H1 (cell line): ENCODE results near the gene VASN. TPM values are rescaled to one million over a fixed set of nuclear protein-coding genes. Genes with fewer than 3 reads are reported as not detected.

Source experiments
- CTCF ChIA-PET: fragments of 300-600 bp; sonication (Branson Sonifier 250); formaldehyde crosslinking; loops from one replicate; lab custom pipeline; 2021; ENCODE audit not compliant: partially characterized antibody; lab: Charles Lee
- POLR2A ChIA-PET: fragments of 300-600 bp; sonication (Branson Sonifier 250); formaldehyde crosslinking; loops from one replicate; lab custom pipeline; 2021; ENCODE audit warnings: inconsistent platforms; ENCODE audit not compliant: partially characterized antibody; lab: Charles Lee
- DNase-seq, 2 experiments: peaks; one replicate each; pipeline versions ENCODE4 v3.0.0 to v3.0.0-alpha.2; 2010 to 2022; ENCODE audit warnings: low spot score in 2 of 2, low read depth in 1 of 2, mixed read lengths in 1 of 2
- FAIRE-seq: peaks from 2 replicates; lab custom pipeline; 2011; peaks lifted over from hg19 to GRCh38; lab: Jason Lieb, UNC
- H2AFZ ChIP-seq: 2 replicates; pipeline ENCODE4 v1.8.1; 2012; ENCODE audit warnings: low read length, inconsistent platforms
- H2AK5ac ChIP-seq: 2 replicates; pipeline ENCODE4 v1.6.1; 2013; ENCODE audit warnings: low read depth, low read length
- H2BK120ac ChIP-seq: replicated peaks from 2 replicates; pipeline ENCODE3; 2013; ENCODE audit warnings: low read depth, low read length, inconsistent platforms
- H2BK12ac ChIP-seq: 2 replicates; pipeline ENCODE4 v1.6.1; 2013; ENCODE audit warnings: low read depth, low read length
- H2BK15ac ChIP-seq: 2 replicates; pipeline ENCODE4 v1.6.1; 2013; ENCODE audit warnings: low read length
- H2BK20ac ChIP-seq: 2 replicates; pipeline ENCODE4 v1.6.1; 2013; ENCODE audit warnings: low read length
- H2BK5ac ChIP-seq: 2 replicates; pipeline ENCODE4 v1.6.1; 2013; ENCODE audit warnings: low read depth, low read length
- H3K14ac ChIP-seq: 2 replicates; pipeline ENCODE4 v1.6.1; 2013; ENCODE audit warnings: inconsistent platforms; ENCODE audit not compliant: insufficient read length
- H3K18ac ChIP-seq: 2 replicates; pipeline ENCODE4 v1.6.1; 2013; ENCODE audit warnings: low read length; ENCODE audit errors: extremely low read depth
- H3K23ac ChIP-seq: 2 replicates; pipeline ENCODE4 v1.6.1; 2013; ENCODE audit warnings: inconsistent platforms; ENCODE audit not compliant: insufficient read length
- H3K23me2 ChIP-seq: 2 replicates; pipeline ENCODE4 v1.6.1; 2013; ENCODE audit warnings: low read depth, low read length
- H3K27ac ChIP-seq: 2 replicates; pipeline ENCODE4 v1.6.1; 2011; ENCODE audit warnings: low read depth, low read length, inconsistent platforms
- H3K27me3 ChIP-seq, 4 experiments: replicated peaks in 1 of 4; 1 replicate in 1 of 4; 2 replicates in 3 of 4; pipeline versions ENCODE4 v1.6.1 to v1.8.1; 2011 to 2013; ENCODE audit warnings: low read length in 3 of 4, mild to moderate bottlenecking in 3 of 4, inconsistent platforms in 2 of 4, mixed read lengths in 2 of 4, moderate library complexity in 1 of 4; ENCODE audit not compliant: control insufficient read depth in 3 of 4, insufficient read depth in 3 of 4; ENCODE audit errors: extremely low read depth in 1 of 4
- H3K36me3 ChIP-seq, 4 experiments: 2 replicates each; pipeline versions ENCODE4 v1.6.1 to v1.8.1; 2011 to 2013; ENCODE audit warnings: mild to moderate bottlenecking in 4 of 4, low read length in 3 of 4, moderate library complexity in 2 of 4, control low read depth in 1 of 4, inconsistent platforms in 1 of 4; ENCODE audit not compliant: insufficient read depth in 4 of 4, control insufficient read depth in 2 of 4
- H3K4ac ChIP-seq: replicated peaks from 2 replicates; pipeline ENCODE3; 2013; ENCODE audit warnings: low read length, low read depth, mixed read lengths, inconsistent platforms; ENCODE audit not compliant: insufficient read length
- H3K4me1 ChIP-seq, 4 experiments: replicated peaks in 1 of 4; 1 replicate in 1 of 4; 2 replicates in 3 of 4; pipeline versions ENCODE4 v1.6.1 to v1.8.1; 2011 to 2013; ENCODE audit warnings: low read length in 3 of 4, inconsistent platforms in 2 of 4, mixed read lengths in 1 of 4; ENCODE audit not compliant: insufficient read depth in 4 of 4, control insufficient read depth in 3 of 4
- H3K4me2 ChIP-seq, 2 experiments: 2 replicates each; pipeline versions ENCODE4 v1.6.1 to v1.8.1; 2011 to 2013; ENCODE audit warnings: low read depth in 2 of 2, low read length in 2 of 2, control low read depth in 1 of 2, inconsistent platforms in 1 of 2, mild to moderate bottlenecking in 1 of 2; ENCODE audit not compliant: insufficient read depth in 1 of 2
- H3K4me3 ChIP-seq, 4 experiments: fragments of 200-600, 300-600 bp in 1 of 4; sonication (generic), shearing (Covaris generic), sonication (Bioruptor Twin) in 1 of 4; 2 replicates each; pipeline versions ENCODE4 v1.5.1 to v1.8.1; 2011 to 2016; ENCODE audit warnings: low read length in 4 of 4, low read depth in 3 of 4, control low read depth in 2 of 4, inconsistent platforms in 2 of 4, mild to moderate bottlenecking in 2 of 4, mixed read lengths in 1 of 4, moderate library complexity in 1 of 4; ENCODE audit not compliant: insufficient read depth in 2 of 4; ENCODE audit errors: extremely low read depth in 1 of 4
- H3K56ac ChIP-seq: replicated peaks from 2 replicates; pipeline ENCODE3; 2013; ENCODE audit warnings: low read depth, mild to moderate bottlenecking, mixed read lengths, low read length, inconsistent platforms; ENCODE audit not compliant: insufficient read length
- H3K79me1 ChIP-seq: 2 replicates; pipeline ENCODE4 v1.6.1; 2013; ENCODE audit warnings: low read depth, low read length, control low read depth
- H3K79me2 ChIP-seq, 2 experiments: 2 replicates each; pipeline versions ENCODE4 v1.6.1 to v1.8.1; 2012 to 2013; ENCODE audit warnings: low read length in 2 of 2, mild to moderate bottlenecking in 2 of 2, inconsistent platforms in 1 of 2; ENCODE audit not compliant: insufficient read depth in 2 of 2, control insufficient read depth in 1 of 2
- H3K9ac ChIP-seq, 4 experiments: replicated peaks in 1 of 4; 1 replicate in 1 of 4; 2 replicates in 3 of 4; pipeline versions ENCODE4 v1.6.1 to v1.8.1; 2011 to 2013; ENCODE audit warnings: low read depth in 3 of 4, low read length in 3 of 4, control low read depth in 2 of 4, mild to moderate bottlenecking in 2 of 4, moderate library complexity in 2 of 4, inconsistent platforms in 1 of 4; ENCODE audit errors: extremely low read depth in 1 of 4
- H3K9me3 ChIP-seq, 2 experiments: 2 replicates each; pipeline versions ENCODE4 v1.6.1 to v1.8.1; 2012 to 2013; ENCODE audit warnings: mild to moderate bottlenecking in 2 of 2, moderate library complexity in 2 of 2, control low read depth in 1 of 2, inconsistent platforms in 1 of 2, low read depth in 1 of 2, low read length in 1 of 2, mixed read lengths in 1 of 2; ENCODE audit not compliant: insufficient read depth in 2 of 2
- H4K20me1 ChIP-seq, 2 experiments: replicated peaks in 1 of 2; 2 replicates each; pipeline versions ENCODE3 to v1.8.1; 2011 to 2013; ENCODE audit warnings: inconsistent platforms in 2 of 2, low read length in 2 of 2, mild to moderate bottlenecking in 1 of 2; ENCODE audit not compliant: insufficient read depth in 2 of 2, control insufficient read depth in 1 of 2
- H4K5ac ChIP-seq: 2 replicates; pipeline ENCODE4 v1.6.1; 2013; ENCODE audit warnings: low read length, low read depth, mixed read lengths, inconsistent platforms; ENCODE audit not compliant: insufficient read length
- H4K8ac ChIP-seq: 2 replicates; pipeline ENCODE4 v1.8.0; 2013; ENCODE audit warnings: mild to moderate bottlenecking, moderate library complexity, low read length, inconsistent platforms; ENCODE audit not compliant: insufficient read depth; ENCODE audit errors: extremely low read depth
- H4K91ac ChIP-seq: replicated peaks from 2 replicates; pipeline ENCODE3; 2013; ENCODE audit warnings: low read length, mixed read lengths, inconsistent platforms; ENCODE audit not compliant: insufficient read length
- CHD1 ChIP-seq: IDR thresholded peaks from 2 replicates; pipeline ENCODE4 v1.6.1; 2012; ENCODE audit warnings: low read depth, low read length, improper control_type of control experiment
- JUN ChIP-seq: IDR thresholded peaks from 2 replicates; pipeline ENCODE4 v1.6.1; 2011; ENCODE audit warnings: low read depth, mild to moderate bottlenecking, improper control_type of control experiment, low read length
- JUND ChIP-seq: IDR thresholded peaks from 2 replicates; pipeline ENCODE4 v1.6.1; 2011; ENCODE audit warnings: mild to moderate bottlenecking, improper control_type of control experiment, low read length
- KDM1A ChIP-seq: fragments of 200-600, 300-600 bp; sonication (generic); IDR thresholded peaks from 2 replicates; pipeline ENCODE4 v1.7.1; 2016; ENCODE audit warnings: mild to moderate bottlenecking, low read length, borderline replicate concordance
- PHF8 ChIP-seq: fragments of 200-600 bp; sonication (generic); conservative IDR thresholded peaks from 2 replicates; pipeline ENCODE4 v1.7.1; 2012; ENCODE audit warnings: low read depth, mild to moderate bottlenecking, inconsistent platforms, low read length, moderate library complexity
- RXRA ChIP-seq: IDR thresholded peaks from 2 replicates; pipeline ENCODE4 v1.6.1; 2011; ENCODE audit warnings: low read depth, mild to moderate bottlenecking, low read length, moderate library complexity; ENCODE audit not compliant: insufficient read depth
- SAP30 ChIP-seq: fragments of 300-600 bp; sonication (generic); IDR thresholded peaks from 2 replicates; pipeline ENCODE4 v1.7.1; 2012; ENCODE audit warnings: low read length, moderate library complexity, mild to moderate bottlenecking, inconsistent platforms; ENCODE audit not compliant: insufficient read depth, insufficient replicate concordance
- SRF ChIP-seq: IDR thresholded peaks from 2 replicates; pipeline ENCODE4 v1.6.1; 2011; ENCODE audit warnings: mild to moderate bottlenecking, low read depth, low read length, moderate library complexity
- SUZ12 ChIP-seq: fragments of 200-600 bp; sonication (generic); IDR thresholded peaks from 2 replicates; pipeline ENCODE4 v1.6.1; 2012; ENCODE audit warnings: mild to moderate bottlenecking, inconsistent platforms, low read length, moderate library complexity, mixed read lengths
- TBP ChIP-seq: IDR thresholded peaks from 2 replicates; pipeline ENCODE4 v1.6.1; 2011; ENCODE audit warnings: low read depth, low read length, improper control_type of control experiment
- WGBS, 2 experiments: shearing (Covaris generic) in 1 of 2; methylation state at CpG; one replicate each; pipeline versions ENCODE4 v1.1.6 to v1.1.7; 2013 to 2015; ENCODE audit warnings: low lambda C conversion rate in 2 of 2, mixed read lengths in 2 of 2, inconsistent platforms in 1 of 2, low coverage in 1 of 2, missing lambda C conversion rate in 1 of 2; ENCODE audit not compliant: insufficient replicate concordance in 2 of 2, insufficient coverage in 1 of 2, insufficient read length in 1 of 2; ENCODE audit errors: extremely low coverage in 1 of 2, missing lambda C conversion rate in 1 of 2; 5-methylcytosine and 5-hydroxymethylcytosine counted together
- polyA plus RNA-seq, 7 experiments: library from polyadenylated mRNA; depleted of rRNA in 3 of 7; stranded (reverse) in 5 of 7; unstranded in 2 of 7; fragments of >200 nt in 5 of 7; fragments of 200-250 nt in 2 of 7; gene quantifications; 1 replicate in 5 of 7; 2 replicates in 1 of 7; 4 replicates in 1 of 7; pipeline versions ENCODE4 v1.2.1 to v1.2.3, GENCODE V29; 2011 to 2013; ENCODE audit warnings: missing spikeins in 2 of 7, mixed read lengths in 2 of 7
- total RNA-seq: library from RNA; stranded (reverse); fragmentation: NEBNext Ultra II Directional; extraction: Animal tissue kit (Norgen Biotek cat#: 25700); gene quantifications from 2 replicates; pipeline ENCODE4 v1.2.1, GENCODE V29; 2021
- TF ChIP-seq, protein P1 (sequence below): IDR thresholded peaks from 2 replicates; pipeline ENCODE4 v1.6.1; 2012; ENCODE audit warnings: low read length, inconsistent platforms

The VASN gene
- total and polyA plus RNA-seq, 2 of the 8 experiments (the other 6 are each of a cell fraction or from before 2014, with no cell fraction given) = 9.6 to 11.3 TPM

DNA sequence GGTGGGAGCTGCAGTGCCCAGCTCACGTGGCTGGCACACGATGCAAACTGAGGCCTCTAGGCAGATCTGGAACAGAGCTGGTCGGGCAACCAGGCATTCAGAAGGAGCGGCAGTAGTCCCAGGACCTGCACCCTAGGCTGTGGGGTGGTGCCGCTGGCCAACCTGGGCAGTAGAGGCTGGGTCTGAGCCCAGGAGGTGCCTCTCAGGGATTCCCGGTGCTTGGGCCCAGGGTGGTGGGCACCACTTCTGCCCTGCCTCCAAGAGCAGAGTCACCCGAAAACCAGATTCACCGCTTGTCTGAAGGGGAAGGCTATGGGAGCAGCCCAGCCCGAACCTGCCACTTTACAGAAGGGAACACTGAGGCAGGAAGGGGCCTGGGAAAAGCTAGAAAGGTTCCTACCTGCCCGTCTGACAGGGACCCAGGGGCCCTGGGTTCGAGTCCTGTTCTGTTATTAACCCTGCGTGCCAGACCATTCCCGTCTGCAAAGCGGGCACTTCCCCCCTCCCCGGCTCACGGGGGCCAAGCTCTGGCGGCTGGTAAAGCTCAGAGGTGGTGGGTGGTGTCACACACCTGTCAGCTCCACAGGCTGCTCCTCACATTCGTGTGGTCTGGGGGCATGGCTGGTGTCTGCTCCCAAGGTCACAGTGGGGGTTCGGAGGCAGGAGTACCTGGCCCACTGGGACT is 38.9 kb upstream of the VASN start:
- Histone ChIP-seq H2BK120ac (no peak overlapping the region), H3K4ac (no peak overlapping the region), H4K91ac (no peak overlapping the region), H3K23me2 (peaks cover 2% of the 10 kb centered on the region; the same call in 1 of the 2 replicates), H3K27me3 (no peaks in the 10 kb centered on the region), H3K4me2 (no peak overlapping the region), H3K79me1 (peaks cover 7% of the 10 kb centered on the region), H2BK12ac (no peak overlapping the region), H3K14ac (no peak overlapping the region), H2BK20ac (no peak overlapping the region), H3K23ac (no peak overlapping the region), H3K9ac (no peak overlapping the region), H3K36me3 (peaks cover 0 to 6% (median 0%) of the 10 kb centered on the region in 4 experiments; a peak in 3 of 8 replicates), H4K5ac (no peak overlapping the region), H4K20me1 (peaks cover 3 to 20% of the 10 kb centered on the region in 2 experiments), H3K18ac (no peak overlapping the region), H3K79me2 (peaks cover 0 to 7% of the 10 kb centered on the region in 2 experiments; a peak in 2 of 4 replicates), H3K4me1 (peaks cover 5 to 12% (median 8%) of the 10 kb centered on the region in 4 experiments), H2AK5ac (no peak overlapping the region), H2AFZ (no peak overlapping the region), H3K9me3 (no peaks in the 10 kb centered on the region), H3K56ac (no peak overlapping the region), H4K8ac (no peak overlapping the region), H3K4me3 (no peak overlapping the region), H3K27ac (no peak overlapping the region), H2BK15ac (no peak overlapping the region), H2BK5ac (no peak overlapping the region)
- 84% methylated on average over 19 of the region's 19 CpGs; no CpG with 5 or more reads in 1 of the 2 experiments for WGBS, 2 experiments
- FAIRE-seq = no peak
- ChIA-PET CTCF (interaction anchor here (0.7 to 17.1 kb wide), 24 partner anchors 9 to 342 kb away, joined by 3 to 211 read pairs (median 5); partner anchors contain the start of gene CORO7), POLR2A (interaction anchor here (0.6 to 16.2 kb wide), 11 partner anchors 9 to 157 kb away, joined by 3 to 154 read pairs (median 4); partner anchors contain the start of genes GLIS2, PAM16 and TFAP4)
- no peak for TF ChIP-seq SAP30
- TF ChIP-seq TBP = no peak
- no peak for TF ChIP-seq RXRA
- no peak for TF ChIP-seq SUZ12
- no peak for TF ChIP-seq JUND
- TF ChIP-seq KDM1A = no peak
- TF ChIP-seq CHD1 = no peak
- TF ChIP-seq, protein P1, sequence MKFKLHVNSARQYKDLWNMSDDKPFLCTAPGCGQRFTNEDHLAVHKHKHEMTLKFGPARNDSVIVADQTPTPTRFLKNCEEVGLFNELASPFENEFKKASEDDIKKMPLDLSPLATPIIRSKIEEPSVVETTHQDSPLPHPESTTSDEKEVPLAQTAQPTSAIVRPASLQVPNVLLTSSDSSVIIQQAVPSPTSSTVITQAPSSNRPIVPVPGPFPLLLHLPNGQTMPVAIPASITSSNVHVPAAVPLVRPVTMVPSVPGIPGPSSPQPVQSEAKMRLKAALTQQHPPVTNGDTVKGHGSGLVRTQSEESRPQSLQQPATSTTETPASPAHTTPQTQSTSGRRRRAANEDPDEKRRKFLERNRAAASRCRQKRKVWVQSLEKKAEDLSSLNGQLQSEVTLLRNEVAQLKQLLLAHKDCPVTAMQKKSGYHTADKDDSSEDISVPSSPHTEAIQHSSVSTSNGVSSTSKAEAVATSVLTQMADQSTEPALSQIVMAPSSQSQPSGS = no peak
- TF ChIP-seq PHF8 = no peak
- no peak for TF ChIP-seq JUN
- TF ChIP-seq SRF = no peak
- no peak for DNase-seq
